GM10266 (cell line): ENCODE data around the gene KCNQ1.
"Not testable (repeated sequence)": the region's sequence is repeated elsewhere in the genome, so short reads cannot be mapped to it uniquely, and the experiment has no call there.

Experiments
- DNase-seq: peaks from one replicate; pipeline ENCODE4 v3.0.0; 2012; ENCODE audit errors: extremely low spot score
- TF ChIP-seq, protein P1 (sequence below): IDR thresholded peaks from 2 replicates; pipeline ENCODE4 v1.5.1; 2012; ENCODE audit warnings: mild to moderate bottlenecking, low read depth; ENCODE audit not compliant: control insufficient read depth, insufficient read depth; ENCODE audit errors: missing control alignments

The KCNQ1 gene

DNA sequence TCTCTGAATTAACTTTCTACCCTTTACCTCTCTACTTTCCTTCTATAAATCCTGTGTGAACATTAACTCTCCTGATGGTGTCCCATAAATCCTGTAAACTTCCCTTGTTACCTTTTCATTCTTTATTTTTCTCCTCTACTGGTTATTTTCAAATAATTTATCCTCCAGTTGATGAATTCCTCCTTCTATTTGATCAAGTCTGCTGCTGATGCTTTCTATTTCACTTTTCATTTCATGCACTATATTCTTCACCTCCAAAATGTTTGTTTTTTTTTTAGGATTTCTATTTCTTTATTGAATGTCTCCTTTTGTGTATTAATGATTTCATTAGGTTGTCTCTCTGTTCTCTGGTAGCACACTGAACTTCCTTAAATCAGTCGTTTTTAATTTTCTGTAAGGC is 186.4 kb downstream of the KCNQ1 start:
- TF ChIP-seq, protein P1, sequence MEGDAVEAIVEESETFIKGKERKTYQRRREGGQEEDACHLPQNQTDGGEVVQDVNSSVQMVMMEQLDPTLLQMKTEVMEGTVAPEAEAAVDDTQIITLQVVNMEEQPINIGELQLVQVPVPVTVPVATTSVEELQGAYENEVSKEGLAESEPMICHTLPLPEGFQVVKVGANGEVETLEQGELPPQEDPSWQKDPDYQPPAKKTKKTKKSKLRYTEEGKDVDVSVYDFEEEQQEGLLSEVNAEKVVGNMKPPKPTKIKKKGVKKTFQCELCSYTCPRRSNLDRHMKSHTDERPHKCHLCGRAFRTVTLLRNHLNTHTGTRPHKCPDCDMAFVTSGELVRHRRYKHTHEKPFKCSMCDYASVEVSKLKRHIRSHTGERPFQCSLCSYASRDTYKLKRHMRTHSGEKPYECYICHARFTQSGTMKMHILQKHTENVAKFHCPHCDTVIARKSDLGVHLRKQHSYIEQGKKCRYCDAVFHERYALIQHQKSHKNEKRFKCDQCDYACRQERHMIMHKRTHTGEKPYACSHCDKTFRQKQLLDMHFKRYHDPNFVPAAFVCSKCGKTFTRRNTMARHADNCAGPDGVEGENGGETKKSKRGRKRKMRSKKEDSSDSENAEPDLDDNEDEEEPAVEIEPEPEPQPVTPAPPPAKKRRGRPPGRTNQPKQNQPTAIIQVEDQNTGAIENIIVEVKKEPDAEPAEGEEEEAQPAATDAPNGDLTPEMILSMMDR = no peak
- no peak for DNase-seq

DNA sequence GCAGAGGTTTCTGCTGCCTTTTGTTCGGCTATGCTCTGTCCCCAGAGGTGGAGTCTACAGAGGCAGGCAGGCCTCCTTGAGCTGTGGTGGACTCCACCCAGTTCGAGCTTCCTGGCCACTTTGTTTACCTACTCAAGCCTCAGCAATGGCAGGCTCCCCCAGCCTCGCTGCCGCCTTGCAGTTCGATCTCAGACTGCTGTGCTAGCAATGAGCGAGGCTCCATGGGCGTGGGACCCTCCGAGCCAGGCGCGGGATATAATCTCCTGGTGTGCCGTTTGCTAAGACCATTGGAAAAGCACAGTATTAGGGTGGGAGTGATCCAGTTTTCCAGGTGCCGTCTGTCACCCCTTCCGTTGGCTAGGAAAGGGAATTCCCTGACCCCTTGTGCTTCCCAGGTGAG is 195.0 kb downstream of the KCNQ1 start:
- not testable (repeated sequence) for DNase-seq

DNA sequence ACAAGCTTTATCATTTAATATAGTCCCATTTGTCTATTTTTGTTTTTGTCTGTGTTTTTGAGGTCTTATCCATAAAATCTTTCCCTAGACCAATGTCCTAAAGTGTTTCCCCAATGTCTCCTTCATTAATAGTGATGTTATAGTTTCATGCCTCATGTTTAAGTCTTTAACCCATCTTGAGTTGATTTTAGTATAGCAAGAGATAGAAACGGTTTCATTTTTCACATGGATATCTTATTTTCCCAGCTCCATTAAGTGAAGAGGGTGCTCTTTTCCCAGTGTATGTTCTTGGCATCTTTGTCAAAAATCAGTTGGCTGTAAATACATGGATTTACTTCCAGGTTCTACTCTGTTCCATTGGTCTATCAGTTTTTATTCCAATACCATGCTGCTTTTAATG is 196.8 kb downstream of the KCNQ1 start:
- TF ChIP-seq, protein P1 = no peak
- no peak for DNase-seq

DNA sequence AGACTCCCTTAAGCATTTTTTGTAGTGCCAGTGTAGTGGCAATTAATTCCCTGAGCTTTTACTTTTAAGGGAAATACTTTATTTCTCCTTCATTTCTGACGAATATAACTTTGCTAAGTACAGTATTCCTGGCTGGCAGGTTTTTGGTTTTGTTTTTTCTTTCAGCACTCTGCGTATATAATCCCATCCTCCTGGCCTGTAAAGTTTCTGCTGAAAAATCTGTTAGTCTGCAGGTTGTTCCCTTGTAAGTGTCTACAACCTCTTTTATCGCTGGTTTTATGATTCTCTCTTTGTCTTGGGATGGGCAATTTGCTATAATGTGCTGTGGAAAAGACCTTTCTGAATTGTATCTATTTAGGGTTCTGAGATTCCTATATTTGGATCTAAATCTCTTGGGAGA is 198.9 kb downstream of the KCNQ1 start:
- TF ChIP-seq, protein P1 = no peak
- no peak for DNase-seq

DNA sequence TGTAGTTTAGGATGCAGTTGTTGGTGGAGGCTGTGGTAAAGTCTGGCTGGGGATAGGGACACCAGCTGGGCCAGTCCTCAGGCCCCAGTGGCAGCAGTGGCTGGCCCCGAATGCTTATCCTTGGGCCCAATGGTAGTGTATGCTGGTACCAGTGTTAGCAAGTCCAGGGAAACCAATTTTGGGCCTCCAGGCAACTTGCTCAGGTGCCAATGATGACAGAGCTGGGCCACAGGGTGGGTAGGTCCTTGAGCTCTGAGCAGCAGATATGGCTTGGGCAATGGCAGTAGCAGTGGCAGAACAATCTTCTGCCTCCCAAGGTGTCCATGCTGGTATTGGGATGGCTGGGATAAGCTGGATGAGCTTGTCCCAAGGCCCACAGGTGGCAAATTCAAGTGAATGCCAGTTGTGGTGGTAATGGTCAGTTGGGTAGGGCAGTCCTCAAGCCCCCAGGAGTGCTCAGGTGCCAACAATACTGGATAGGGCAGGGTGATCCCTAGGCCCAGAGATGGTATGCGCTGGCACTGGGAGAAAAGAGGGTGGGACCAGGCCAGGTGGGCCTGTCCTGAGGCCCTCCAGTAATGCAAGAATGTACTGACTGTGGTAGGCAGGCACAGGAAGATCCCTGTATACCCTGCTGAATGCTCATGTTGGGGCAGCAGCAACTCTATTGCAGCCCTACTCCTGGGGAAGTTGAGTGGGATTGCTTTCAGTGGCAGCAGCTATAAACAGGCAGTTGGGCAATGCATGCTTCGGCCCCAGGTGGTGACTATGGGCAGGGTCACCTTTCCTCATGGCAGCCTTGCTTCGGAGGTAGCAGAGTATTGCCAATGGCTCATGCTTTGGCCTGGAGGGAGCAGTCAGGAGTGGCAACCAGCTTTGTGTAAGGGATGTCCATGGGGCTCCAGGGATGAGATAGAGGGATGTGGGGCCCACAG is 200.3 kb downstream of the KCNQ1 start:
- TF ChIP-seq, protein P1 = no peak
- no peak for DNase-seq

DNA sequence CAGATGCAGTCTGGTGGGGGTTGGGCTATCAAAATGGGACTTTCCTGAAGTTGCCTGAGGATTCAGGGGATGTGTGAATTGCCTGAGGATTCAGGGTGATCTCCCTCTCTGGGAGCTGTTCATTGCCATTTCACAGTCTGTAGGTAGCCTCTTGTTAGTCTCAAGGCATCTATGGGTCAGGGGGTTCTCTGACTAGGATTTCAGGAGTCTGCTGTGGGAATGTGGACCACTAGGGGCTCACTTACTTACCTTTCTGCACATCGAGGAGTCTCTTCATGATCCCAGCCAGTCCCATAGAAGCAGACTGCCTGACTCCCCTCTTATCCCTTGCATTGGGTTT is 200.9 kb downstream of the KCNQ1 start:
- no peak for DNase-seq
- TF ChIP-seq, protein P1 = no peak

DNA sequence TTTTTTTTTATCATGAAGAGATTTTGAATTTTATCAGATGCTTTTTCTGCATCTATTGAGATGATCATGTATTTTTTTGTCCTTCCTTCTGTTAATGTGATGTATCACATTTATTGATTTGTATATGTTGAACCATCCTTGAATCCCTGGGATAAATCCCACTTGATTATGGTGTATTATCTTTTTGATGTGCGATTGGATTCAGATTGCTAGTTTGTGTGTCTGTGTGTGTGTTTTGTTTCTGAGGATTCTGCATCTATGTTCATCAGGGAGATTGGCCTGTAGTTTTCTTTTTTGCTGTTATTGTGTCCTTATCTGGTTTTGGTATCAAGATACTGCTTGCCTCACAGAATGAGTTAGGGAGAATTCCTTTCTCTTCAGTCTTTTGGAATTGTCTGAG is 202.4 kb downstream of the KCNQ1 start:
- DNase-seq = no peak
- TF ChIP-seq, protein P1 = no peak

DNA sequence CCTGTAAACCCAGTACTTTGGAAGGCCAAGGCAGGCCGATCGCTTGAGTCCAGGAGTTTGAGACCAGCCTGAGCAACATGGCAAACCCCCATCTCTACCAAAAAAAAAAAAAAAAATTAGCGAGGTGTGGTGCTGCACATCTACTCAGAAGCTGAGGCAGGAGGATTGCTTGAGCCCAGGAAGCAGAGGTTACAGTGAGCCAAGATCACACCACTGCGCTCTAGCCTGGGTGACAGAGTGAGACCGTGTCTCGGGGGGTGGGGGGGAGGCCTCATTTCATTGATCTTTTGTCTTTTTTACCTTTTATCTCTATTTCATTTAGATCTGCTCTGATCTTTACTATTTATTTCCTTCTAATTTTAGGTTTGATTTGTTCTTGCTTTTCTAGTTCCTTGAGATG is 203.1 kb downstream of the KCNQ1 start:
- TF ChIP-seq, protein P1 = no peak
- DNase-seq = no peak
